Naive thymus-derived CD8-positive, alpha-beta T cell (primary cell): ENCODE results near the gene SPEM3. TPM values are rescaled to one million over a fixed set of nuclear protein-coding genes. Genes with fewer than 3 reads are reported as not detected.
A peak's percentile ranks its signal among the peaks of the same experiment; 100 is the strongest.

Source experiments
- ATAC-seq, 2 donors: fragments of 150-1000 bp; cut with Tn5 transposase in 1 of 2; sonication (Bioruptor Pico), chemical (Tn5 transposase) in 1 of 2; 1 replicate in 1 of 2; 2 replicates in 1 of 2; pipeline ENCODE4 v1.10.0; 2021; ENCODE audit warnings: mild to moderate bottlenecking in 2 of 2, moderate library complexity in 2 of 2
- POLR2A ChIA-PET: fragments of 350-600 bp; sonication (Branson Sonifier 250); formaldehyde crosslinking; loops from one replicate; lab custom pipeline; 2021; ENCODE audit warnings: antibody characterized with exemption; lab: Charles Lee
- DNase-seq, 10 donors: peaks; one replicate each; pipeline versions ENCODE4 v3.0.0 to v3.0.0-alpha.2; 2020 to 2022
- H3K27ac Mint-ChIP-seq, 10 donors: one replicate each; pipeline ENCODE4 v1.8.0; 2020 to 2022; ENCODE audit warnings: mild to moderate bottlenecking in 10 of 10, mixed read lengths in 10 of 10, moderate library complexity in 4 of 10, inconsistent platforms in 1 of 10
- H3K27me3 Mint-ChIP-seq, 5 donors: one replicate each; pipeline ENCODE4 v1.8.0; 2021 to 2022; ENCODE audit warnings: mixed read lengths in 5 of 5
- H3K36me3 Mint-ChIP-seq, 3 donors: one replicate each; pipeline ENCODE4 v1.8.0; 2020 to 2022; ENCODE audit warnings: mixed read lengths in 3 of 3, mild to moderate bottlenecking in 2 of 3, inconsistent platforms in 1 of 3
- H3K4me1 Mint-ChIP-seq, 4 donors: one replicate each; pipeline ENCODE4 v1.8.0; 2021 to 2022; ENCODE audit warnings: mixed read lengths in 4 of 4
- H3K4me3 Mint-ChIP-seq, 10 donors: one replicate each; pipeline ENCODE4 v1.8.0; 2020 to 2022; ENCODE audit warnings: mild to moderate bottlenecking in 10 of 10, mixed read lengths in 10 of 10, moderate library complexity in 6 of 10, inconsistent platforms in 1 of 10
- H3K9me3 Mint-ChIP-seq, 9 donors: one replicate each; pipeline ENCODE4 v1.8.0; 2020 to 2022; ENCODE audit warnings: mixed read lengths in 9 of 9, mild to moderate bottlenecking in 3 of 9, inconsistent platforms in 1 of 9, moderate library complexity in 1 of 9
- polyA plus RNA-seq, 3 donors: library from polyadenylated mRNA; unstranded; fragments of 300-500 nt; fragmentation: Illumina TruSeq; gene quantifications; one replicate each; pipeline ENCODE4 v1.2.3, GENCODE V29; 2021
- total RNA-seq, 8 experiments: library from RNA in 2 of 8; stranded (reverse) in 2 of 8; gene quantifications; one replicate each; pipeline ENCODE4 v1.2.3 and lab custom pipeline; 2021 to 2026

Gene SPEM3
- total and polyA plus RNA-seq, 5 experiments from 2014 or later, result not detected

- POLR2A ChIA-PET, result interaction anchor here (1.0 to 1.4 kb wide), 2 partner anchors 57 to 135 kb away, joined by 3 to 4 read pairs; partner anchors contain the start of gene POLR2A
- peaks cover 0 to 1% (median 0%) of the 10 kb centered on the region in 4 donors for H3K4me1 Mint-ChIP-seq
Measured at GRCh38 chr17:7426203-7426863, 2.3 kb upstream of the SPEM3 start.

DNA sequence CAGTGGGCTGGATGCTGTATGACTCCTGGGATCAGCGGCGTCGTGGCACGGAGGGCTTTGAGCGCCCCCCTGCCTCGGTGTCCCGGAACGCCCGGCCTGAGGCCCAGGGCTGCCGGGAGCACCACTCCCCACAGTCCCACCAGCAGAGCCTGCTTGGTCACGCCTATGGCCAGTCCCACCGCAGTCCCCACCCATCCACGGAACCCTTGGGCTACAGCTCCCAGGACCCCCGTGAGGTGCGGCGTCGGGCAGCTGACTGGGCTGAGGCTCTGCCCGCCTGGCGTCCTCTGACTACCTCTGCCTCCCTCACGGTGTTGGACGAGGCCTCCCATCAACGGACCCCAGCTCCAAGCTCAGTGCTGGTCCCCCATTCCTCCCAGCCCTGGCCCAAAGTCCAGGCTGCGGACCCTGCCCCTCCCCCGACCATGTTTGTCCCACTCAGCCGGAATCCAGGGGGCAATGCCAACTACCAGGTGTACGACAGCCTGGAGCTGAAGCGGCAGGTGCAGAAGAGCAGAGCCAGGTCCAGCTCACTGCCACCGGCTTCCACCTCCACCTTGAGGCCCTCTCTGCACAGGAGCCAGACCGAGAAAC, 1.7 kb upstream of the SPEM3 start:
- DNase-seq (no peak), ATAC-seq (no peak)
- Mint-ChIP-seq H3K36me3 (no peaks in the 10 kb centered on the region), H3K9me3 (no peaks in the 10 kb centered on the region), H3K27me3 (no peaks in the 10 kb centered on the region), H3K4me1 (peaks cover 0 to 1% (median 0%) of the 10 kb centered on the region in 4 donors), H3K4me3 (no peak overlapping the region), H3K27ac (no peak overlapping the region)
- POLR2A ChIA-PET, result interaction anchor here (0.6 to 1.4 kb wide), 3 partner anchors 57 to 134 kb away, joined by 3 to 4 read pairs (median 3); partner anchors contain the start of genes POLR2A and TMEM95

More at GRCh38 chr17:7426203-7426863, 2.3 kb upstream of the SPEM3 start:
- Mint-ChIP-seq H3K27ac (no peak overlapping the region), H3K36me3 (no peaks in the 10 kb centered on the region), H3K4me3 (no peak overlapping the region), H3K9me3 (no peaks in the 10 kb centered on the region), H3K27me3 (no peaks in the 10 kb centered on the region)
- ATAC-seq (no peak), DNase-seq (no peak)

- Mint-ChIP-seq H3K4me3 (no peak overlapping the region), H3K4me1 (peaks cover 0 to 1% (median 0%) of the 10 kb centered on the region in 4 donors), H3K9me3 (no peaks in the 10 kb centered on the region), H3K27ac (peak overlapping the region in 1 of 10 donors; percentile 75), H3K27me3 (no peaks in the 10 kb centered on the region), H3K36me3 (no peaks in the 10 kb centered on the region)
- ATAC-seq, result no peak
- POLR2A ChIA-PET, result interaction anchor here (1.0 to 1.4 kb wide), 2 partner anchors 56 to 133 kb away, joined by 3 to 4 read pairs; partner anchors contain the start of gene POLR2A
- DNase-seq, result no peak
Measured at GRCh38 chr17:7427549-7427948, 1.1 kb upstream of the SPEM3 start.

- ATAC-seq (no peak), DNase-seq (no peak)
- Mint-ChIP-seq H3K9me3 (no peaks in the 10 kb centered on the region), H3K4me3 (no peak overlapping the region), H3K36me3 (no peaks in the 10 kb centered on the region), H3K27me3 (no peaks in the 10 kb centered on the region), H3K27ac (no peak overlapping the region), H3K4me1 (peaks cover 0 to 1% (median under 1%) of the 10 kb centered on the region in 4 donors)
- POLR2A ChIA-PET, result no interaction called here
Measured at GRCh38 chr17:7429722-7430121, 1.1 kb downstream of the SPEM3 start.

- H3K27ac Mint-ChIP-seq, result no peak overlapping the region
- POLR2A ChIA-PET, result interaction anchor here (0.9 to 1.6 kb wide), 2 partner anchors 27 to 255 kb away, joined by 5 read pairs; partner anchors contain the start of genes TMEM256 and TP53
Measured at GRCh38 chr17:7431231-7431630, 2.6 kb downstream of the SPEM3 start.

DNA sequence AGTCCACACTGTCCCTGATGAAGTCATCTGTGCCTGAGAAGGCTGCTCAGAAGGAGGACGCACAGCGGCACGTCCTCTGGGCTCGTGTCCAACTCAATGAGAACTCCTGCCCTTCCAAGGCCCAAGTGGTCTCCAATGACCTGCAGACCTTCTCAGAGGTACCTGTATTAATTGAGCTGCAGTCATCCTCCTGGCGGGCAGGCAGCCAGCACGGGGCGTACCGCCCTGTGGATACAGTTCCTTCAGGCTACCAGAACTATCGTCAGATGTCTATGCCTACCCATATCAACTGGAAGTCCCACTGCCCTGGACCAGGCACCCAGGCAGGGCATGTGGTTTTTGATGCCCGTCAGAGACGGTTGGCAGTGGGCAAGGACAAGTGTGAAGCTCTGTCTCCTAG, 3.6 kb downstream of the SPEM3 start:
- Mint-ChIP-seq H3K4me3 (no peak overlapping the region), H3K27ac (peak overlapping the region in 1 of 10 donors; percentile 15), H3K36me3 (no peaks in the 10 kb centered on the region), H3K9me3 (no peaks in the 10 kb centered on the region), H3K27me3 (no peaks in the 10 kb centered on the region), H3K4me1 (peaks cover 7 to 20% (median 16%) of the 10 kb centered on the region in 4 donors)
- POLR2A ChIA-PET, result interaction anchor here (1.6 to 1.9 kb wide), 2 partner anchors 52 to 254 kb away, joined by 5 to 6 read pairs; partner anchors contain the start of genes POLR2A and TP53
- no peak for ATAC-seq
- DNase-seq, result no peak

More at GRCh38 chr17:7431231-7431630, 2.6 kb downstream of the SPEM3 start:
- no peak for ATAC-seq
- no peaks in the 10 kb centered on the region for H3K27me3 Mint-ChIP-seq
- H3K36me3 Mint-ChIP-seq, result no peaks in the 10 kb centered on the region
- H3K9me3 Mint-ChIP-seq, result no peaks in the 10 kb centered on the region
- DNase-seq, result no peak
- H3K4me3 Mint-ChIP-seq, result no peak overlapping the region
- peaks cover 3 to 11% (median 9%) of the 10 kb centered on the region in 4 donors for H3K4me1 Mint-ChIP-seq

- peak overlapping the region; percentile 91 to 99 (median 98) for H3K27ac Mint-ChIP-seq
Measured at GRCh38 chr17:7435676-7436555, 7.3 kb downstream of the SPEM3 start.

DNA sequence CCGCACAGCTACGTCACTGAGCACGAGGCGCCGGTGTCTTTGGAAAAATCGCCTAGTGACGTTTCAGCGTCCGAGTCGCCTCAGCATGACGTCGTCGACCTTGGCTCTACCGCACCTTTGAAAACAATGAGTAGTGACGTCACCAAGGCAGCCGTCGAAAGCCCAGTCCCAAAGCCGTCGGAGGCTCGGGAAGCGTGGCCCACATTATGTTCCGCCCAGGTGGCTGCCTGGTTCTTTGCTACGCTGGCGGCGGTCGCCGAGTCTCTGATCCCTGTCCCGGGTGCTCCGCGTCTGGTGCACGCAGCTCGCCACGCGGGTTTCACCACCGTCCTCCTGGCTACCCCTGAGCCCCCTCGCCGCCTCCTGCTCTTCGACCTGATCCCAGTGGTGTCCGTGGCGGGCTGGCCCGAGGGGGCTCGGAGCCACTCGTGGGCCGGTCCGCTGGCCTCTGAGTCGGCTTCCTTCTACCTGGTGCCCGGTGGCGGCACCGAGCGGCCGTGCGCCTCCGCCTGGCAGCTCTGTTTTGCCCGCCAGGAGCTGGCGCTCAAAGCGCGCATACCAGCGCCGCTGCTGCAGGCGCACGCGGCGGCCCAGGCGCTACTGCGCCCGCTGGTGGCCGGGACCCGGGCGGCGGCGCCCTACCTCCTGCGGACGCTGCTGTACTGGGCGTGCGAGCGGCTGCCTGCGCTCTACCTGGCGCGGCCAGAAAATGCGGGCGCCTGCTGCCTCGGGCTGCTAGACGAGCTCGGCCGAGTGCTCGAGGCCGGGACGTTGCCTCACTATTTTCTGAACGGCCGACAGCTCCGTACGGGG, 8.1 kb downstream of the SPEM3 start:
- Mint-ChIP-seq H3K9me3 (no peaks in the 10 kb centered on the region), H3K27me3 (peaks cover 5 to 34% (median 15%) of the 10 kb centered on the region in 5 donors), H3K36me3 (no peaks in the 10 kb centered on the region), H3K4me1 (peaks cover 22 to 51% (median 43%) of the 10 kb centered on the region in 4 donors), H3K4me3 (peak overlapping the region; percentile 90 to 98 (median 95)), H3K27ac (peak overlapping the region; percentile 83 to 99 (median 98))
- POLR2A ChIA-PET, result interaction anchor here (0.5 to 8.3 kb wide), 33 partner anchors 8 to 250 kb away, joined by 3 to 133 read pairs (median 6); partner anchors contain the start of genes ACAP1, CHRNB1, NLGN2 and PHF23
- ATAC-seq (peak; percentile 68), DNase-seq (peak; percentile 71 to 87 (median 82))

More at GRCh38 chr17:7435676-7436555, 7.3 kb downstream of the SPEM3 start:
- ATAC-seq (peak; percentile 35 to 37), DNase-seq (peak in 7 of 10 donors; percentile 25 to 77 (median 44))
- POLR2A ChIA-PET, result interaction anchor here (0.5 to 8.3 kb wide), 35 partner anchors 9 to 251 kb away, joined by 3 to 133 read pairs (median 6); partner anchors contain the start of genes ACAP1, CHRNB1, NEURL4 and NLGN2
- H3K36me3 Mint-ChIP-seq, result no peaks in the 10 kb centered on the region
- H3K27me3 Mint-ChIP-seq, result peaks cover 5 to 25% (median 11%) of the 10 kb centered on the region in 5 donors
- no peaks in the 10 kb centered on the region for H3K9me3 Mint-ChIP-seq
- H3K4me1 Mint-ChIP-seq, result peaks cover 22 to 51% (median 42%) of the 10 kb centered on the region in 4 donors
- H3K4me3 Mint-ChIP-seq, result peak overlapping the region; percentile 90 to 98 (median 95)

DNA sequence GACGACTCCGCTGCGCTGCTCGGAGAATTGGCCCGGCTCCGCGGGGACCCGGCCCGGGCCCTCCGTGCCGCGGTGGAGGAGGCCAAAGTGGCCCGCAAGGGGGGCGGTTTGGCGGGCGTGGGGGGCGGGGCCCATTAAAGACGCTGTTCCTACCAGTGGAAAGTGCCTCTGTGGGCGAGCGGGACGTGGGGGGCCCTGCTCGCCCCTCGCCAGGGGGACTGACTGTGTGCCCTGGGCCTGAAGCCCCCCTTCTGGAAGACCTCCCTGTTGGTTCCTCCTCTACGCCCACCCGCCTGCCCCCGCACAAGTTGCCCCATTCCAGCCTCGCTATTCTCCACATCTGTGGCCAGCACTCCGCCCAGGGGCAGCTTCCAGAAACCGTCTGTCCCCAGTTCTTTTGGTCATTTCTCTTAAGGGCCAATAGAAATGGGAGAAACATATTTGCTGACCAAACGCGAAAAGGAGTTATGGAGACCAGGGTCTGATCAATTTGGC, 8.8 kb downstream of the SPEM3 start:
- Mint-ChIP-seq H3K36me3 (no peaks in the 10 kb centered on the region), H3K9me3 (no peaks in the 10 kb centered on the region), H3K27ac (peak overlapping the region in 8 of 10 donors; percentile 22 to 98 (median 78)), H3K4me1 (peaks cover 22 to 51% (median 43%) of the 10 kb centered on the region in 4 donors), H3K4me3 (peak overlapping the region; percentile 71 to 96 (median 84)), H3K27me3 (peaks cover 6 to 40% (median 19%) of the 10 kb centered on the region in 5 donors)
- no peak for ATAC-seq
- POLR2A ChIA-PET, result interaction anchor here (0.5 to 8.3 kb wide), 28 partner anchors 8 to 249 kb away, joined by 3 to 133 read pairs (median 6); partner anchors contain the start of genes ACAP1, CHRNB1, NLGN2 and PHF23
- DNase-seq, result no peak

DNA sequence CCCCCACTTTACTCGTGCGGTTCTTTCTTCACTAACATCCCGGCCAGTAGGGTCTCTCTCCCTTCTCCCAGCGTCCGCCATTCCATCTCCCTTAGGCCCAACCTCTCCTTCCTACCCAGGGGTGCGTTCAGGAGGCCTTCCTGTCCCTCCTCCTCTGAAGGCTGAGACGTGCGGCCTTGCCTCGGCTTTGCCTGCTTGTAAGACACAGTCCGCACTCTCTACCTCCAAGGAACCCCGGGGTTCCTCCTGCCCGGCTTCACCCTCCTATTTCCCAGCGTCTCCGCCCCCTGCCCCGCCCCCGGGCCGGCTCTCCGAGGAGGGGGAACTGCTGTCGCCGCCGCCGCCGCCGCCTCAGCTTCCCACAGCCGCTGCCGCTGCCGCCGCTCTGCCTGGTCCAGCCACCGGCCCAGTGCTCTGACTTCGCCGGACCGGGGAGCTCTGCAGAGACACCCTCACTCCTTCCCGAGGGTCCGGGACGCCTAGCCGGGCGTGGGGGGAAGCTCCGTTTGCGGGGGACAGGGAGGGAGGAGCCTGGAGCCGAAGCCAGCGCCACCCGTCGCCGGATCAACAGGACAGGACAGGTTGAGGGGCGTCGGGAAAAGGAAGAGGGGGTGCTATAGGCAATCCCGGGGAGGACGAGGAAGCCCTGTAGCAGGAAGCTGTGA, 9.4 kb downstream of the SPEM3 start:
- peaks cover 22 to 51% (median 43%) of the 10 kb centered on the region in 4 donors for H3K4me1 Mint-ChIP-seq
- ATAC-seq (no peak), DNase-seq (peak in 9 of 10 donors; percentile 34 to 75 (median 54))
- no peaks in the 10 kb centered on the region for H3K9me3 Mint-ChIP-seq
- peak overlapping the region in 9 of 10 donors; percentile 22 to 88 (median 82) for H3K27ac Mint-ChIP-seq
- H3K4me3 Mint-ChIP-seq, result peak overlapping the region; percentile 71 to 95 (median 84)
- POLR2A ChIA-PET, result interaction anchor here (0.5 to 8.3 kb wide), 16 partner anchors 10 to 249 kb away, joined by 3 to 133 read pairs (median 4); partner anchors contain the start of genes ACAP1, PLSCR3, POLR2A and SLC35G6
- H3K27me3 Mint-ChIP-seq, result peaks cover 8 to 47% (median 24%) of the 10 kb centered on the region in 5 donors
- H3K36me3 Mint-ChIP-seq, result no peaks in the 10 kb centered on the region
